Esophagus squamous epithelium (tissue), 5 donors: ENCODE data around the gene TMEM145. TPM values are rescaled to one million over a fixed set of nuclear protein-coding genes. Genes with fewer than 3 reads are reported as not detected.

Experiments used
- DNase-seq: peaks from one replicate; lab custom pipeline; 2025; lab: John Stamatoyannopoulos, UW
- H3K27ac ChIP-seq, 4 donors: fragments of 200-600 bp; sonication (generic); one replicate each; pipeline ENCODE4 v1.5.1; 2016 to 2019; ENCODE audit warnings: mild to moderate bottlenecking in 1 of 4
- H3K27me3 ChIP-seq, 4 donors: fragments of 200-600 bp; sonication (generic); 1 replicate in 3 of 4; 2 replicates in 1 of 4; pipeline versions ENCODE4 v1.5.1 to v1.6.0; 2017 to 2021; ENCODE audit warnings: antibody characterized with exemption in 1 of 4
- H3K36me3 ChIP-seq, 3 donors: fragments of 200-600 bp; sonication (generic); one replicate each; pipeline ENCODE4 v1.5.1; 2016 to 2019
- H3K4me1 ChIP-seq, 3 donors: fragments of 200-600 bp; sonication (generic); one replicate each; pipeline ENCODE4 v1.5.1; 2017 to 2019
- H3K4me3 ChIP-seq, 4 donors: fragments of 200-600 bp; sonication (generic); 1 replicate in 3 of 4; 2 replicates in 1 of 4; pipeline ENCODE4 v1.5.1; 2016 to 2019; ENCODE audit warnings: mild to moderate bottlenecking in 2 of 4, moderate library complexity in 1 of 4
- H3K9me3 ChIP-seq, 3 donors: fragments of 200-600 bp; sonication (generic); one replicate each; pipeline ENCODE4 v1.5.1; 2016 to 2019
- CTCF ChIP-seq, 6 experiments: fragments of 450-650 bp in 4 of 6; fragments of 200-600 bp in 2 of 6; sonication (generic) in 2 of 6; IDR thresholded peaks; one replicate each; pipeline ENCODE4 v1.5.1; 2016 to 2019; ENCODE audit warnings: antibody characterized with exemption in 6 of 6, mild to moderate bottlenecking in 4 of 6, moderate library complexity in 4 of 6
- POLR2A ChIP-seq, 4 donors: fragments of 450-650 bp; IDR thresholded peaks; one replicate each; pipeline ENCODE4 v1.6.1; 2017; ENCODE audit warnings: antibody characterized with exemption in 4 of 4, mild to moderate bottlenecking in 4 of 4, moderate library complexity in 3 of 4
- WGBS, 2 donors: methylation state at CpG; one replicate each; pipeline ENCODE4 v1.1.5; 2018; 5-methylcytosine and 5-hydroxymethylcytosine counted together
- intact Hi-C: fragments of 100-400 bp; cut with DNase I; formaldehyde crosslinking; loops from one replicate; pipeline ENCODE4 v1.15.0; 2022
- total RNA-seq, 4 donors: library from RNA; depleted of rRNA; stranded (reverse); fragments of >200 nt; gene quantifications; one replicate each; pipeline ENCODE4 v1.1.0, GENCODE V29; 2016
- donor health status: DM: yes; HTN: yes; CAD: no.

The TMEM145 gene
- total RNA-seq, 4 donors from 2014 or later, result not detected

- DNase-seq, result no peak
- 80 to 86% methylated on average over 8 to 14 of the region's 17 CpGs for WGBS, 2 donors
- Histone ChIP-seq H3K4me3 (no peak overlapping the region), H3K9me3 (no peaks in the 10 kb centered on the region), H3K27me3 (no peaks in the 10 kb centered on the region), H3K4me1 (peaks cover 0 to 9% (median 0%) of the 10 kb centered on the region in 3 donors), H3K27ac (peak overlapping the region in 1 of 4 donors; percentile 36), H3K36me3 (peaks cover 0 to 58% (median 5%) of the 10 kb centered on the region in 3 donors)
- no peak for TF ChIP-seq POLR2A (IDR thresholded peaks at IDR 0.05)
- TF ChIP-seq CTCF (IDR thresholded peaks at IDR 0.05), result no peak
- intact Hi-C loops, result no loop called here
These were observed 50.7 kb downstream of the TMEM145 start for GRCh38 chr19:42363614-42364346.

GRCh38 chr19:42366673-42367072 lies 53.6 kb downstream of the TMEM145 start:
- Histone ChIP-seq H3K27me3 (no peaks in the 10 kb centered on the region), H3K4me3 (no peak overlapping the region), H3K9me3 (no peaks in the 10 kb centered on the region), H3K36me3 (peaks cover 0 to 47% (median 0%) of the 10 kb centered on the region in 3 donors), H3K4me1 (peaks cover 0 to 9% (median 0%) of the 10 kb centered on the region in 3 donors), H3K27ac (no peak overlapping the region)
- TF ChIP-seq POLR2A (IDR thresholded peaks at IDR 0.05) (no peak), CTCF (IDR thresholded peaks at IDR 0.05) (no peak)
- no peak for DNase-seq
- WGBS, 2 donors, result 64 to 100% methylated on average over 1 of the region's 1 CpG
- intact Hi-C loops, result no loop called here

GRCh38 chr19:42367929-42368328 lies 54.8 kb downstream of the TMEM145 start:
- Histone ChIP-seq H3K27me3 (no peaks in the 10 kb centered on the region), H3K36me3 (peaks cover 0 to 45% (median 0%) of the 10 kb centered on the region in 3 donors), H3K4me1 (peaks cover 0 to 9% (median 0%) of the 10 kb centered on the region in 3 donors), H3K27ac (no peak overlapping the region), H3K9me3 (no peaks in the 10 kb centered on the region), H3K4me3 (no peak overlapping the region)
- intact Hi-C loops, result no loop called here
- WGBS, 2 donors, result 33 to 59% methylated on average over 1 to 2 of the region's 4 CpGs
- TF ChIP-seq CTCF (IDR thresholded peaks at IDR 0.05) (no peak), POLR2A (IDR thresholded peaks at IDR 0.05) (no peak)
- DNase-seq, result no peak

GRCh38 chr19:42368360-42368759 lies 55.3 kb downstream of the TMEM145 start:
- DNase-seq, result no peak
- Histone ChIP-seq H3K9me3 (no peaks in the 10 kb centered on the region), H3K27ac (no peak overlapping the region), H3K36me3 (peaks cover 0 to 45% (median 0%) of the 10 kb centered on the region in 3 donors), H3K4me1 (peaks cover 0 to 9% (median 0%) of the 10 kb centered on the region in 3 donors), H3K27me3 (no peaks in the 10 kb centered on the region), H3K4me3 (no peak overlapping the region)
- 83% methylated on average over 2 of the region's 11 CpGs; no CpG with 5 or more reads in 1 of the 2 donors for WGBS, 2 donors
- intact Hi-C loops, result no loop called here
- TF ChIP-seq POLR2A (IDR thresholded peaks at IDR 0.05) (no peak), CTCF (IDR thresholded peaks at IDR 0.05) (no peak)

GRCh38 chr19:42368765-42369164 lies 55.7 kb downstream of the TMEM145 start:
- peaks cover 0 to 43% (median 0%) of the 10 kb centered on the region in 3 donors for H3K36me3 ChIP-seq
- WGBS, 2 donors, result 91 to 94% methylated on average over 6 to 15 of the region's 15 CpGs

More at GRCh38 chr19:42368765-42369164, 55.7 kb downstream of the TMEM145 start:
- H3K27me3 ChIP-seq, result no peaks in the 10 kb centered on the region
- H3K4me1 ChIP-seq, result peaks cover 0 to 9% (median 0%) of the 10 kb centered on the region in 3 donors
- intact Hi-C loops, result no loop called here
- DNase-seq, result no peak
- H3K27ac ChIP-seq, result no peak overlapping the region
- TF ChIP-seq CTCF (IDR thresholded peaks at IDR 0.05) (no peak), POLR2A (IDR thresholded peaks at IDR 0.05) (no peak)
- H3K4me3 ChIP-seq, result no peak overlapping the region
- no peaks in the 10 kb centered on the region for H3K9me3 ChIP-seq
